T-cell (primary cell): Measurements from ENCODE around the gene TGM4. TPM values are rescaled to one million over a fixed set of nuclear protein-coding genes. Genes with fewer than 3 reads are reported as not detected.

Experiments
- ATAC-seq, 4 experiments: fragments of 200-7000 bp in 3 of 4; fragments of 150-1000 bp in 1 of 4; cut with Tn5 transposase; replicated peaks in 1 of 4; 1 replicate in 3 of 4; 2 replicates in 1 of 4; pipeline ENCODE4 v1.10.0; 2021; ENCODE audit warnings: moderate library complexity in 3 of 4, mild to moderate bottlenecking in 2 of 4, moderate number of reproducible peaks in 1 of 4
- CTCF ChIA-PET, 2 donors: fragments of 300-600 bp; sonication (Branson Sonifier 250); formaldehyde crosslinking; loops; one replicate each; lab custom pipeline; 2022; ENCODE audit warnings: antibody characterized with exemption in 2 of 2; lab: Charles Lee
- POLR2A ChIA-PET, 2 donors: fragments of 300-600 bp; sonication (Branson Sonifier 250); formaldehyde crosslinking; loops; one replicate each; lab custom pipeline; 2022; ENCODE audit warnings: antibody characterized with exemption in 2 of 2; lab: Charles Lee
- DNase-seq, 35 experiments: peaks; one replicate each; pipeline versions ENCODE4 v3.0.0 to v3.0.0-alpha.2; 2013 to 2023
- H3K27ac ChIP-seq: one replicate; pipeline ENCODE4 v1.5.1; 2013; ENCODE audit warnings: low read length
- H3K27me3 ChIP-seq, 2 experiments: replicated peaks in 1 of 2; 1 replicate in 1 of 2; 2 replicates in 1 of 2; pipeline versions ENCODE4 v1.6.1 to v1.7.0; 2013; ENCODE audit warnings: low read length in 1 of 2, mixed read lengths in 1 of 2; ENCODE audit not compliant: control insufficient read depth in 2 of 2, insufficient read depth in 2 of 2; ENCODE audit errors: extremely low read depth in 1 of 2
- H3K36me3 ChIP-seq, 2 donors: 1 replicate in 1 of 2; 2 replicates in 1 of 2; pipeline versions ENCODE4 v1.6.1 to v1.7.0; 2013; ENCODE audit warnings: low read length in 1 of 2; ENCODE audit not compliant: control insufficient read depth in 2 of 2, insufficient read depth in 1 of 2; ENCODE audit errors: extremely low read depth in 1 of 2
- H3K4me1 ChIP-seq, 2 experiments: 1 replicate in 1 of 2; 2 replicates in 1 of 2; pipeline versions ENCODE4 v1.6.1 to v1.7.0; 2013; ENCODE audit warnings: low read length in 2 of 2, mixed read lengths in 1 of 2; ENCODE audit not compliant: insufficient read depth in 2 of 2, control insufficient read depth in 1 of 2; ENCODE audit errors: extremely low read depth in 1 of 2
- H3K4me3 ChIP-seq, 2 donors: 1 replicate in 1 of 2; 2 replicates in 1 of 2; pipeline versions ENCODE4 v1.5.1 to v1.7.0; 2013; ENCODE audit warnings: mild to moderate bottlenecking in 2 of 2, low read length in 1 of 2, moderate library complexity in 1 of 2; ENCODE audit not compliant: control insufficient read depth in 1 of 2; ENCODE audit errors: extremely low read depth in 1 of 2
- H3K9me3 ChIP-seq: 2 replicates; pipeline ENCODE4 v1.7.0; 2013
- H3K27ac Mint-ChIP-seq, 2 donors: one replicate each; pipeline ENCODE4 v1.8.0; 2020 to 2021; ENCODE audit warnings: mild to moderate bottlenecking in 2 of 2, mixed read lengths in 2 of 2
- H3K27me3 Mint-ChIP-seq, 2 donors: one replicate each; pipeline ENCODE4 v1.8.0; 2021 to 2022; ENCODE audit warnings: mixed read lengths in 2 of 2
- H3K36me3 Mint-ChIP-seq: one replicate; pipeline ENCODE4 v1.8.0; 2021; ENCODE audit warnings: mixed read lengths
- H3K4me1 Mint-ChIP-seq, 3 donors: one replicate each; pipeline ENCODE4 v1.8.0; 2020 to 2022; ENCODE audit warnings: mixed read lengths in 3 of 3, mild to moderate bottlenecking in 1 of 3
- H3K4me3 Mint-ChIP-seq, 3 donors: one replicate each; pipeline ENCODE4 v1.8.0; 2020 to 2022; ENCODE audit warnings: mild to moderate bottlenecking in 3 of 3, mixed read lengths in 3 of 3, moderate library complexity in 3 of 3
- H3K9me3 Mint-ChIP-seq, 3 donors: one replicate each; pipeline ENCODE4 v1.8.0; 2020 to 2022; ENCODE audit warnings: mixed read lengths in 3 of 3
- WGBS: methylation state at CpG from one replicate; pipeline ENCODE4 v1.1.5; 2013; ENCODE audit warnings: missing lambda C conversion rate; ENCODE audit not compliant: insufficient coverage; 5-methylcytosine and 5-hydroxymethylcytosine counted together
- total RNA-seq, 35 experiments: library from RNA in 6 of 35; stranded (reverse) in 6 of 35; fragments of 120-200 nt in 1 of 35; gene quantifications; one replicate each; pipeline versions ENCODE4 v1.2.1 to v1.2.4 and lab custom pipeline; 2013 to 2026

Gene TGM4
- total RNA-seq, 5 donors from 2014 or later (not counting 1 experiment from before 2014, with no cell fraction given) = not detected

DNA sequence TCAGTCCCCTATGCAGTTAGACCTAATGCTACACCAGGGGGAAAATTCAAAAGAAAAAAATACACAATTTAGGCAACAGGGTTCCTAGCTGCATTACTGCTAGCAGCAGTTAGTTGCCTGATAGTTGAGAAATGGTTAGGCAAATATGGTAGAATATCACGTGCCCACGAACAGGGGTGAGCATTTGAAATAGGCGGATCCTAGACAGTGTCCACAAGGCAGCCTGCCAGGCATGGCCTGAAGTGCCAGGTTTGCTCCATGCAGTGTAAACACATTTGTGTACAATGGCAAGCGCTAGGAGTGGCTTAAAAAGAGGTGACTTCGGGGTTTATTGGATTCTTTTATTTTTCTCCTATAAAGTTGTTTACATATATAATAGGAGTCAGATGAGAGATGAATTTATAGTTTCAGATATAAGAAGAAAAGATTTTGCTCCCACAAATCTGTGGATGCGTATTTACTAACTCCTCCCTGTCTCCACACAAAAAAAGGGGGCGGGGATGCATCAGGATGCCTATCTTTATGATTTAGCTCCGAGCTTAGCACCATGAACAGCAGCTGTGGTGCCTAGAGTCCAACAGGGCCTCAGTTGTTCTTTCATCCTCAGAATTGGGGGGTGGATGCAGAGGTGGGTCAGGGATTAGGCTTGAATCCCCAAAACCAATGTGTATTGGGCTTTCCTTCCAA, 3.9 kb upstream of the TGM4 start:
- Histone ChIP-seq H3K9me3 (no peaks in the 10 kb centered on the region), H3K27me3 (no peaks in the 10 kb centered on the region), H3K4me3 (no peak overlapping the region), H3K27ac (no peak overlapping the region), H3K36me3 (no peaks in the 10 kb centered on the region), H3K4me1 (peaks cover under 1 to 16% of the 10 kb centered on the region in 2 experiments)
- no peak overlapping the region for H3K27ac Mint-ChIP-seq
- WGBS = 95% methylated on average over 3 of the region's 8 CpGs
- DNase-seq = no peak
- no peak overlapping the region for H3K4me3 Mint-ChIP-seq
- H3K4me1 Mint-ChIP-seq = peaks cover 16 to 20% (median 18%) of the 10 kb centered on the region in 3 donors
- H3K36me3 Mint-ChIP-seq = peaks cover 6% of the 10 kb centered on the region
- ChIA-PET POLR2A (no interaction called here), CTCF (no interaction called here)
- H3K9me3 Mint-ChIP-seq = peaks cover 0 to 5% (median 4%) of the 10 kb centered on the region in 3 donors
- H3K27me3 Mint-ChIP-seq = no peaks in the 10 kb centered on the region
- ATAC-seq = no peak

GRCh38 chr3:44875596-44875995, 1.2 kb downstream of the TGM4 start:
- Mint-ChIP-seq H3K9me3 (no peaks in the 10 kb centered on the region), H3K4me1 (no peaks in the 10 kb centered on the region), H3K27ac (no peak overlapping the region), H3K4me3 (no peak overlapping the region), H3K27me3 (peaks cover 4 to 5% of the 10 kb centered on the region in 2 donors), H3K36me3 (no peaks in the 10 kb centered on the region)
- no peak overlapping the region for H3K27ac ChIP-seq
- POLR2A ChIA-PET = no interaction called here
- H3K9me3 ChIP-seq = no peaks in the 10 kb centered on the region
- no peak for ATAC-seq
- DNase-seq = no peak
- no peak overlapping the region for H3K4me3 ChIP-seq
- H3K36me3 ChIP-seq = no peaks in the 10 kb centered on the region
- WGBS = 82% methylated on average over 2 of the region's 3 CpGs
- CTCF ChIA-PET = no interaction called here
- H3K4me1 ChIP-seq = no peaks in the 10 kb centered on the region
- H3K27me3 ChIP-seq = peaks cover 0 to 6% of the 10 kb centered on the region in 2 experiments

- Mint-ChIP-seq H3K4me1 (no peaks in the 10 kb centered on the region), H3K36me3 (no peaks in the 10 kb centered on the region), H3K4me3 (no peak overlapping the region), H3K9me3 (no peaks in the 10 kb centered on the region), H3K27ac (no peak overlapping the region), H3K27me3 (peaks cover 5 to 6% of the 10 kb centered on the region in 2 donors)
- Histone ChIP-seq H3K9me3 (no peaks in the 10 kb centered on the region), H3K4me3 (no peak overlapping the region), H3K27ac (no peak overlapping the region), H3K36me3 (no peaks in the 10 kb centered on the region), H3K27me3 (peaks cover 0 to 10% of the 10 kb centered on the region in 2 experiments), H3K4me1 (no peaks in the 10 kb centered on the region)
- ChIA-PET POLR2A (no interaction called here), CTCF (no interaction called here)
- DNase-seq = no peak
- WGBS = no CpG with 5 or more reads among the region's 3 CpGs
- no peak for ATAC-seq
Measured at GRCh38 chr3:44877333-44877732, 2.9 kb downstream of the TGM4 start.

- Histone ChIP-seq H3K27me3 (peaks cover 0 to 24% of the 10 kb centered on the region in 2 experiments), H3K4me3 (no peak overlapping the region), H3K27ac (no peak overlapping the region), H3K4me1 (no peaks in the 10 kb centered on the region), H3K36me3 (no peaks in the 10 kb centered on the region), H3K9me3 (no peaks in the 10 kb centered on the region)
- Mint-ChIP-seq H3K4me1 (no peaks in the 10 kb centered on the region), H3K27me3 (peaks cover 5 to 11% of the 10 kb centered on the region in 2 donors), H3K27ac (no peak overlapping the region), H3K9me3 (no peaks in the 10 kb centered on the region), H3K4me3 (no peak overlapping the region), H3K36me3 (no peaks in the 10 kb centered on the region)
- ChIA-PET POLR2A (no interaction called here), CTCF (no interaction called here)
- 20% methylated on average over 1 of the region's 2 CpGs for WGBS
- no peak for DNase-seq
- no peak for ATAC-seq
Measured at GRCh38 chr3:44880284-44880683, 5.9 kb downstream of the TGM4 start.

DNA sequence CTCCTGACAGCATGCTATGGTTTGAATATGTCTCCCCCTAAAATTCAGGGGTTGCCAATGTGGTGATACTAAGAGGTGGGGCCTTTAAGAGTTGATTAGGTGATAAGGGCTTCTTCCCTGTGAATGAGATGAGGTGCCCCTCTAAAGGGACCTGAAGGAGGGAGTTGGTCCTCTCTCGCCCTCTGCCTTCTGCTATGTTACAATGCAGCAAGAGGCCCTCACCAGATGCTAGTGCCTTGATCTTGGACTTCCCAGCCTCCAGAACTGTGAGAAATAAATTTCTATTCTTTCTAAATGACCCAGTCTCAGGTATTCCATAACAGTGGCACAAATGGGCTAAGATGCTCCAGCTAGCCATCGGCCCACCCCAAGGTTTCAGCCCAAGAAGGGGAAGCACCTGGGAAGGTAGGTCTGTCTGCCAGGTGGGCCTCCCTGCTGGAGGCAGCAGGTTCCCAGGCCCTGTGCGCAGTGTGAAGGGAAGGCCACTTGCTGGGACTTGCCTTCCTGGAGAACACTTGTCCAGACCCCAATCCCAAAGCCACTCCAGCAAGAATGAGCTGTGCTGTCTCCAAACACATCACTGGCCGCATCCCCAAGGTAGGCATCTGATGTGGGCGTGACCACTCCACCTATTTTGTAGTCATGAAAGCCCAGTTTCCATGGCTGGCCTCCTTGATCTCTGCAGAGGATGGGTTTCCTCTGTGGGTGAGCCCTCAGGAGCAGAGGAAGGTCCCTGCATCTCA, 9.0 kb downstream of the TGM4 start:
- Histone ChIP-seq H3K27ac (no peak overlapping the region), H3K4me3 (no peak overlapping the region), H3K4me1 (no peaks in the 10 kb centered on the region), H3K27me3 (peaks cover 0 to 38% of the 10 kb centered on the region in 2 experiments), H3K36me3 (no peaks in the 10 kb centered on the region), H3K9me3 (no peaks in the 10 kb centered on the region)
- Mint-ChIP-seq H3K36me3 (no peaks in the 10 kb centered on the region), H3K4me1 (no peaks in the 10 kb centered on the region), H3K27ac (no peak overlapping the region), H3K9me3 (no peaks in the 10 kb centered on the region), H3K4me3 (no peak overlapping the region), H3K27me3 (peaks cover 8 to 30% of the 10 kb centered on the region in 2 donors)
- no peak for ATAC-seq
- no peak for DNase-seq
- CTCF ChIA-PET = no interaction called here
- WGBS = 93% methylated on average over 3 of the region's 5 CpGs
- POLR2A ChIA-PET = no interaction called here

GRCh38 chr3:44883999-44884431, 9.6 kb downstream of the TGM4 start:
- ChIA-PET CTCF (no interaction called here), POLR2A (no interaction called here)
- 86% methylated on average over 1 of the region's 4 CpGs for WGBS
- Mint-ChIP-seq H3K36me3 (no peaks in the 10 kb centered on the region), H3K27me3 (peaks cover 8 to 30% of the 10 kb centered on the region in 2 donors), H3K9me3 (no peaks in the 10 kb centered on the region), H3K4me3 (no peak overlapping the region), H3K27ac (no peak overlapping the region), H3K4me1 (no peaks in the 10 kb centered on the region)
- no peaks in the 10 kb centered on the region for H3K9me3 ChIP-seq
- DNase-seq (no peak), ATAC-seq (no peak)
- no peak overlapping the region for H3K27ac ChIP-seq
- H3K36me3 ChIP-seq = no peaks in the 10 kb centered on the region
- peaks cover 0 to 38% of the 10 kb centered on the region in 2 experiments for H3K27me3 ChIP-seq
- H3K4me1 ChIP-seq = no peaks in the 10 kb centered on the region
- no peak overlapping the region for H3K4me3 ChIP-seq
